Endothelial cell of umbilical vein (primary cell): ENCODE results near the gene NFATC2. TPM values are rescaled to one million over a fixed set of nuclear protein-coding genes. Genes with fewer than 3 reads are reported as not detected.

Experiments
- BruUV-seq: library from RNA; stranded (reverse); fragments of 400-500 nt; replicated peaks from 2 replicates; lab custom pipeline; 2021; lab: Mats Ljungman, UMichigan
- CTCF ChIA-PET: fragments of 300-600, 350-600 bp; sonication (Branson Sonifier 250); formaldehyde crosslinking; loops from one replicate; lab custom pipeline; 2021; ENCODE audit warnings: antibody characterized with exemption, inconsistent platforms; lab: Charles Lee
- POLR2A ChIA-PET: fragments of 300-600, 350-600 bp; sonication (Branson Sonifier 250); formaldehyde crosslinking; loops from one replicate; lab custom pipeline; 2021; ENCODE audit warnings: antibody characterized with exemption, inconsistent platforms; lab: Charles Lee
- DNase-seq: peaks from one replicate; pipeline ENCODE4 v3.0.0-alpha.2; 2011; ENCODE audit warnings: low read depth, low spot score
- FAIRE-seq: peaks from 2 replicates; lab custom pipeline; 2011; peaks lifted over from hg19 to GRCh38; lab: Jason Lieb, UNC
- H2AFZ ChIP-seq: 2 replicates; pipeline ENCODE4 v1.6.0; 2012; ENCODE audit warnings: low read depth, low read length, control low read depth, inconsistent platforms
- H3K27ac ChIP-seq: 2 replicates; pipeline ENCODE4 v1.5.1; 2011; ENCODE audit warnings: low read depth, mild to moderate bottlenecking, control low read depth, low read length, moderate library complexity; ENCODE audit not compliant: insufficient read depth
- H3K27me3 ChIP-seq, 2 experiments: 2 replicates each; pipeline versions ENCODE4 v1.6.0 to v1.6.1; 2011; ENCODE audit warnings: low read length in 2 of 2, mixed read lengths in 1 of 2; ENCODE audit not compliant: control insufficient read depth in 2 of 2, insufficient read depth in 2 of 2
- H3K36me3 ChIP-seq, 2 experiments: 2 replicates in 1 of 2; 3 replicates in 1 of 2; pipeline ENCODE4 v1.5.1; 2011; ENCODE audit warnings: low read length in 2 of 2, mild to moderate bottlenecking in 1 of 2, moderate library complexity in 1 of 2; ENCODE audit not compliant: control insufficient read depth in 2 of 2, insufficient read depth in 2 of 2; ENCODE audit errors: extremely low read depth in 1 of 2
- H3K4me1 ChIP-seq: 3 replicates; pipeline ENCODE4 v1.5.1; 2011; ENCODE audit warnings: mild to moderate bottlenecking, low read length; ENCODE audit not compliant: control insufficient read depth, insufficient read depth; ENCODE audit errors: extremely low read depth
- H3K4me2 ChIP-seq: 2 replicates; pipeline ENCODE4 v1.6.1; 2011; ENCODE audit warnings: low read length, control low read depth, mixed read lengths; ENCODE audit not compliant: insufficient read depth
- H3K4me3 ChIP-seq, 3 experiments: fragments of 200-600 bp in 1 of 3; sonication (generic), shearing (Covaris generic) in 1 of 3; replicated peaks in 1 of 3; 2 replicates each; pipeline ENCODE4 v1.5.1; 2011 to 2016; ENCODE audit warnings: control low read depth in 3 of 3, low read length in 3 of 3, mild to moderate bottlenecking in 2 of 3, inconsistent platforms in 1 of 3, low read depth in 1 of 3, moderate library complexity in 1 of 3; ENCODE audit not compliant: insufficient read depth in 1 of 3
- H3K79me2 ChIP-seq: 2 replicates; pipeline ENCODE4 v1.6.0; 2012; ENCODE audit warnings: low read length, inconsistent platforms; ENCODE audit not compliant: control insufficient read depth, insufficient read depth
- H3K9ac ChIP-seq: replicated peaks from 2 replicates; pipeline ENCODE3; 2011; ENCODE audit warnings: low read length, control low read depth; ENCODE audit not compliant: insufficient read depth; ENCODE audit errors: extremely low read depth
- H3K9me1 ChIP-seq: replicated peaks from 3 replicates; pipeline ENCODE4 v1.6.0; 2011; ENCODE audit warnings: mild to moderate bottlenecking, low read length; ENCODE audit not compliant: control insufficient read depth, insufficient read depth; ENCODE audit errors: extremely low read depth
- H3K9me3 ChIP-seq: replicated peaks from 2 replicates; pipeline ENCODE4 v1.5.1; 2012; ENCODE audit warnings: low read length, inconsistent platforms; ENCODE audit not compliant: control insufficient read depth, insufficient read depth
- H4K20me1 ChIP-seq: replicated peaks from 2 replicates; pipeline ENCODE3; 2011; ENCODE audit warnings: mild to moderate bottlenecking, low read length; ENCODE audit not compliant: control insufficient read depth, insufficient read depth; ENCODE audit errors: extremely low read depth
- CTCF ChIP-seq, 2 donors: IDR thresholded peaks; 1 replicate in 1 of 2; 2 replicates in 1 of 2; pipeline ENCODE4 v1.5.1; 2011; ENCODE audit warnings: low read length in 2 of 2, mild to moderate bottlenecking in 2 of 2, moderate library complexity in 2 of 2, control low read depth in 1 of 2, inconsistent platforms in 1 of 2, low read depth in 1 of 2; ENCODE audit not compliant: insufficient read depth in 1 of 2; ENCODE audit errors: extremely low read depth in 1 of 2
- FOS ChIP-seq: IDR thresholded peaks from 2 replicates; pipeline ENCODE4 v1.6.1; 2011; ENCODE audit warnings: mild to moderate bottlenecking, low read length, moderate library complexity, borderline replicate concordance; ENCODE audit not compliant: insufficient read depth
- GATA2 ChIP-seq: IDR thresholded peaks from 2 replicates; pipeline ENCODE4 v1.7.0; 2011; ENCODE audit warnings: low read depth, mild to moderate bottlenecking, moderate library complexity, mixed read lengths, low read length; ENCODE audit not compliant: insufficient read length, insufficient read depth
- JUN ChIP-seq: IDR thresholded peaks from 2 replicates; pipeline ENCODE4 v1.6.1; 2011; ENCODE audit warnings: borderline replicate concordance, low read depth; ENCODE audit not compliant: insufficient read length, insufficient read depth
- MYC ChIP-seq: IDR thresholded peaks from one replicate; pipeline ENCODE4 v1.6.1; 2011; ENCODE audit warnings: mild to moderate bottlenecking, low read depth, low read length
- POLR2A ChIP-seq: IDR thresholded peaks from 2 replicates; pipeline ENCODE4 v1.6.1; 2012; ENCODE audit warnings: low read depth, mild to moderate bottlenecking, control low read depth, low read length
- POLR2AphosphoS5 ChIP-seq: IDR thresholded peaks from 2 replicates; pipeline ENCODE4 v1.6.1; 2012; ENCODE audit warnings: low read depth, mild to moderate bottlenecking, control low read depth, low read length, moderate library complexity; ENCODE audit not compliant: insufficient read depth
- dilution Hi-C: fragments of 300-500 bp; cut with MboI; formaldehyde crosslinking; loops from one replicate; pipeline ENCODE4 v1.15.0; 2019; ENCODE audit warnings: low sequenced_read_pairs; ENCODE audit not compliant: extremely low pct_ligation_motif_present
- intact Hi-C: fragments of 100-400 bp; cut with micrococcal nuclease; formaldehyde crosslinking; loops from one replicate; pipeline ENCODE4 v1.10.0; 2022
- polyA plus RNA-seq, 4 experiments: library from polyadenylated mRNA; depleted of rRNA in 3 of 4; stranded (reverse) in 3 of 4; unstranded in 1 of 4; fragments of >200 nt; gene quantifications; 2 replicates each; pipeline versions ENCODE4 v1.2.1 to v1.2.3, GENCODE V29; 2011 to 2012; ENCODE audit warnings: missing spikeins in 1 of 4
- total RNA-seq: library from RNA; stranded (reverse); gene quantifications from 2 replicates; pipeline ENCODE4 v1.2.3, GENCODE V29; 2021
- TF ChIP-seq, protein P1 (sequence below): IDR thresholded peaks from 2 replicates; pipeline ENCODE4 v1.6.1; 2011; ENCODE audit not compliant: insufficient read depth, insufficient read length

NFATC2 gene
- total and polyA plus RNA-seq, 2 donors (not counting 3 experiments of a cell fraction or from before 2014, with no cell fraction given), result 3.1 to 13.0 TPM

DNA sequence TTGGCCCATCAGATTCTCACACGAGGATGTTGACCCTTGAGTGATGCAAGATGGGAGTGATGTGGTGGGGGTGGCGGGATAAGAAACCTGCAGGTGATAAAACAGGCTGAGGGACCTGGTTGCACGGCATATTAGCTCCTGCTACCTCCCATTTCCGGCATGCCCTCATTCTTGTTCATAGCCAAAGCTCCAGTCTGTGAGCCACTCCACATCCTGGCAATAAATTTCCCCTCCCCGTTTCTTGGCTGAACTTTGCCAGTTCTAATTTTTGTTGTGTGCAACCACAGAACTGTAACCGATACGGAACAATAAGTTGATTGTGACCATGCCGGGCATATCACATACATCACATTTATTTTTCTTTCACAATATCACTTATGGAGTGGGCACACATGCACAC lies 41.6 kb upstream of the NFATC2 start:
- Histone ChIP-seq H2AFZ (no peak overlapping the region), H3K4me2 (no peak overlapping the region), H3K27ac (no peak overlapping the region), H3K36me3 (no peaks in the 10 kb centered on the region), H3K9me1 (no peaks in the 10 kb centered on the region), H3K27me3 (peaks cover 2% of the 10 kb centered on the region in 2 experiments), H3K79me2 (no peaks in the 10 kb centered on the region), H3K9ac (no peak overlapping the region), H3K9me3 (no peaks in the 10 kb centered on the region), H3K4me1 (no peaks in the 10 kb centered on the region), H4K20me1 (no peaks in the 10 kb centered on the region), H3K4me3 (no peak overlapping the region)
- ChIA-PET CTCF (interaction anchor here (1.0 kb wide), 1 partner anchor 20 kb away, joined by 3 read pairs; no protein-coding TSS in a partner anchor), POLR2A (no interaction called here)
- no TSS peak for BruUV-seq
- dilution Hi-C loops (loop anchor here (25.0 kb wide), 1 partner anchor 172 kb away; no protein-coding TSS in a partner anchor), intact Hi-C loops (no loop called here)
- FAIRE-seq (no peak), DNase-seq (no peak)
- TF ChIP-seq POLR2AphosphoS5, result no peak
- TF ChIP-seq, protein P1, sequence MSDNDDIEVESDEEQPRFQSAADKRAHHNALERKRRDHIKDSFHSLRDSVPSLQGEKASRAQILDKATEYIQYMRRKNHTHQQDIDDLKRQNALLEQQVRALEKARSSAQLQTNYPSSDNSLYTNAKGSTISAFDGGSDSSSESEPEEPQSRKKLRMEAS, result no peak
- TF ChIP-seq FOS, result no peak
- TF ChIP-seq MYC, result no peak
- no peak for TF ChIP-seq POLR2A

DNA sequence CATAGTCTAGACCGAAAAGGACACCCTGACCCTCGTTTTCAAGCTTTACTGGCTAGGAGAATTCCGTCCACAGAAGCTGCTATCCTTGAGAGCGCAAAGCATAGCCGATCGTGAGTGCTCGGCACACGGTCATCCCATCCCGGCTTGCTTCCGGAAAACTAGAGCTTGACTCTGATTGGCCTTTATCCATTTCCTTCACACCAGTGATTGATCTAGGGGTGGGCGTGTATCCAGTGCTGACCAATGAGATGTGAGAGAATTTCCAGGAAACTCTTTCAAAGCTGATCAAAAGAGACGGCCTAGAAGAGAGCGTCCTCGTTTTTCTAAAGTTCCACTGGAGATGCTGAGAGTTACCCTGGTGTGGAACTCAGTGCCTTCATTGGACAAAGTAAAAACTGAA lies 41.0 kb upstream of the NFATC2 start:
- H3K36me3 ChIP-seq, result no peaks in the 10 kb centered on the region
- no peaks in the 10 kb centered on the region for H3K9me1 ChIP-seq
- POLR2A ChIA-PET, result no interaction called here
- no peak overlapping the region for H2AFZ ChIP-seq
- H3K9ac ChIP-seq, result no peak overlapping the region
- no peak overlapping the region for H3K4me2 ChIP-seq
- no peaks in the 10 kb centered on the region for H3K4me1 ChIP-seq
- no peak for FAIRE-seq
- H3K27ac ChIP-seq, result no peak overlapping the region
- intact Hi-C loops (no loop called here), dilution Hi-C loops (loop anchor here (25.0 kb wide), 1 partner anchor 171 kb away; no protein-coding TSS in a partner anchor)
- H3K4me3 ChIP-seq, result no peak overlapping the region
- DNase-seq, result no peak
- no peaks in the 10 kb centered on the region for H3K9me3 ChIP-seq
- no peak for TF ChIP-seq JUN
- no peak for TF ChIP-seq CTCF (IDR thresholded peaks at IDR 0.05; ENCODE audit: extremely low read depth in 1 of 2, insufficient read depth in 1 of 2, low read depth in 1 of 2, low read length in 2 of 2)
- no peak for TF ChIP-seq GATA2
- TF ChIP-seq POLR2AphosphoS5, result no peak
- peaks cover 2 to 4% of the 10 kb centered on the region in 2 experiments for H3K27me3 ChIP-seq
- H4K20me1 ChIP-seq, result no peaks in the 10 kb centered on the region
- BruUV-seq, result no TSS peak
- CTCF ChIA-PET, result interaction anchor here (1.0 to 4.0 kb wide), 2 partner anchors 11 to 20 kb away, joined by 3 to 20 read pairs; no protein-coding TSS in a partner anchor
- H3K79me2 ChIP-seq, result no peaks in the 10 kb centered on the region
